ENCODE measurements around the gene FURIN. TPM values are rescaled to one million over a fixed set of nuclear protein-coding genes. Genes with fewer than 3 reads are reported as not detected.

FURIN gene
- total and polyA plus RNA-seq, 2 donors (not counting 1 experiment from before 2014, with no cell fraction given), result 19.4 to 27.9 TPM

GRCh38 chr15:90891346-90891949 lies 23.1 kb downstream of the FURIN start:
- Histone ChIP-seq H3K36me3 (ENCODE audit: control insufficient read depth, insufficient read depth, low read length) (peaks cover 25% of the 10 kb centered on the region), H3K4me1 (ENCODE audit: control insufficient read depth, extremely low read depth, insufficient read depth, low read length) (no peaks in the 10 kb centered on the region), H3K4me2 (ENCODE audit: extremely low read depth, insufficient read depth, low read length) (no peak overlapping the region), H3K79me2 (ENCODE audit: control insufficient read depth, insufficient read depth, low read length) (no peaks in the 10 kb centered on the region), H2AFZ (ENCODE audit: low read length) (no peak overlapping the region), H4K20me1 (ENCODE audit: control insufficient read depth, extremely low read depth, insufficient read depth, low read length) (no peaks in the 10 kb centered on the region), H3K9ac (ENCODE audit: insufficient read depth, low read length) (no peak overlapping the region), H3K27ac (ENCODE audit: insufficient read depth, low read length) (no peak overlapping the region), H3K27me3 (ENCODE audit: control insufficient read depth, insufficient read depth, low read length) (no peaks in the 10 kb centered on the region), H3K4me3 (replicated peaks in 1 of 4; ENCODE audit: control extremely low read depth in 1 of 4, insufficient read depth in 1 of 4, low read depth in 3 of 4, low read length in 4 of 4) (no peak overlapping the region), H3K9me3 (ENCODE audit: control insufficient read depth, insufficient read depth, low read depth, low read length) (no peaks in the 10 kb centered on the region)
- no peak for DNase-seq (ENCODE audit: low read depth in 2 of 2)
- TF ChIP-seq CTCF (conservative IDR thresholded peaks at IDR 0.05 in 1 of 2, IDR thresholded peaks at IDR 0.05 in 1 of 2; ENCODE audit: low read depth in 1 of 2, low read length in 2 of 2) (no peak), EZH2 (IDR thresholded peaks at IDR 0.05; ENCODE audit: low read length, missing control alignments) (no peak)

GRCh38 chr15:90892023-90892422 lies 23.6 kb downstream of the FURIN start:
- no peaks in the 10 kb centered on the region for H3K4me1 ChIP-seq (ENCODE audit: control insufficient read depth, extremely low read depth, insufficient read depth, low read length)
- H3K4me3 ChIP-seq (replicated peaks in 1 of 4; ENCODE audit: control extremely low read depth in 1 of 4, insufficient read depth in 1 of 4, low read depth in 3 of 4, low read length in 4 of 4), result no peak overlapping the region
- TF ChIP-seq EZH2 (IDR thresholded peaks at IDR 0.05; ENCODE audit: low read length, missing control alignments) (no peak), CTCF (conservative IDR thresholded peaks at IDR 0.05 in 1 of 2, IDR thresholded peaks at IDR 0.05 in 1 of 2; ENCODE audit: low read depth in 1 of 2, low read length in 2 of 2) (no peak)
- H3K27me3 ChIP-seq (ENCODE audit: control insufficient read depth, insufficient read depth, low read length), result no peaks in the 10 kb centered on the region
- H3K9ac ChIP-seq (ENCODE audit: insufficient read depth, low read length), result no peak overlapping the region
- H3K27ac ChIP-seq (ENCODE audit: insufficient read depth, low read length), result no peak overlapping the region
- no peaks in the 10 kb centered on the region for H4K20me1 ChIP-seq (ENCODE audit: control insufficient read depth, extremely low read depth, insufficient read depth, low read length)
- H3K79me2 ChIP-seq (ENCODE audit: control insufficient read depth, insufficient read depth, low read length), result no peaks in the 10 kb centered on the region
- no peak for DNase-seq (ENCODE audit: low read depth in 2 of 2)
- H3K9me3 ChIP-seq (ENCODE audit: control insufficient read depth, insufficient read depth, low read depth, low read length), result no peaks in the 10 kb centered on the region
- no peak overlapping the region for H3K4me2 ChIP-seq (ENCODE audit: extremely low read depth, insufficient read depth, low read length)
- H2AFZ ChIP-seq (ENCODE audit: low read length), result no peak overlapping the region
- H3K36me3 ChIP-seq (ENCODE audit: control insufficient read depth, insufficient read depth, low read length), result peaks cover 24% of the 10 kb centered on the region

- no peak overlapping the region for H3K4me3 ChIP-seq (replicated peaks in 1 of 4; ENCODE audit: control extremely low read depth in 1 of 4, insufficient read depth in 1 of 4, low read depth in 3 of 4, low read length in 4 of 4)
- no peak overlapping the region for H2AFZ ChIP-seq (ENCODE audit: low read length)
- H3K9me3 ChIP-seq (ENCODE audit: control insufficient read depth, insufficient read depth, low read depth, low read length), result no peaks in the 10 kb centered on the region
- no peaks in the 10 kb centered on the region for H3K4me1 ChIP-seq (ENCODE audit: control insufficient read depth, extremely low read depth, insufficient read depth, low read length)
- H3K27ac ChIP-seq (ENCODE audit: insufficient read depth, low read length), result no peak overlapping the region
- H3K36me3 ChIP-seq (ENCODE audit: control insufficient read depth, insufficient read depth, low read length), result peaks cover 23% of the 10 kb centered on the region
- H3K4me2 ChIP-seq (ENCODE audit: extremely low read depth, insufficient read depth, low read length), result no peak overlapping the region
- H4K20me1 ChIP-seq (ENCODE audit: control insufficient read depth, extremely low read depth, insufficient read depth, low read length), result no peaks in the 10 kb centered on the region
- DNase-seq (ENCODE audit: low read depth in 2 of 2), result no peak
- no peak overlapping the region for H3K9ac ChIP-seq (ENCODE audit: insufficient read depth, low read length)
- no peak for TF ChIP-seq CTCF (conservative IDR thresholded peaks at IDR 0.05 in 1 of 2, IDR thresholded peaks at IDR 0.05 in 1 of 2; ENCODE audit: low read depth in 1 of 2, low read length in 2 of 2)
- no peak for TF ChIP-seq EZH2 (IDR thresholded peaks at IDR 0.05; ENCODE audit: low read length, missing control alignments)
- H3K27me3 ChIP-seq (ENCODE audit: control insufficient read depth, insufficient read depth, low read length), result no peaks in the 10 kb centered on the region
- H3K79me2 ChIP-seq (ENCODE audit: control insufficient read depth, insufficient read depth, low read length), result no peaks in the 10 kb centered on the region
Observed at GRCh38 chr15:90892498-90893174, 24.2 kb downstream of the FURIN start.

Measured in fibroblast of lung (primary cell).